Endothelial cell (in vitro differentiated cells): ENCODE data around the gene PACS1. TPM values are rescaled to one million over a fixed set of nuclear protein-coding genes. Genes with fewer than 3 reads are reported as not detected.

Experiments
- DNase-seq: peaks from one replicate; pipeline ENCODE4 v3.0.0; 2021; ENCODE audit warnings: low spot score
- H3K27ac Mint-ChIP-seq: one replicate; pipeline ENCODE4 v1.8.0; 2021; ENCODE audit warnings: mixed read lengths, inconsistent platforms; ENCODE audit not compliant: unreplicated experiment
- H3K27me3 Mint-ChIP-seq: one replicate; pipeline ENCODE4 v1.8.0; 2021; ENCODE audit warnings: mild to moderate bottlenecking, moderate library complexity, mixed read lengths, inconsistent platforms; ENCODE audit not compliant: unreplicated experiment
- H3K36me3 Mint-ChIP-seq: one replicate; pipeline ENCODE4 v1.8.0; 2021; ENCODE audit warnings: mild to moderate bottlenecking, low read depth, mixed read lengths, inconsistent platforms; ENCODE audit not compliant: unreplicated experiment
- H3K4me1 Mint-ChIP-seq: one replicate; pipeline ENCODE4 v1.8.0; 2021; ENCODE audit warnings: mild to moderate bottlenecking, mixed read lengths, inconsistent platforms; ENCODE audit not compliant: unreplicated experiment
- H3K4me3 Mint-ChIP-seq: one replicate; pipeline ENCODE4 v1.8.0; 2021; ENCODE audit warnings: mild to moderate bottlenecking, mixed read lengths, inconsistent platforms; ENCODE audit not compliant: unreplicated experiment
- H3K9me3 Mint-ChIP-seq: one replicate; pipeline ENCODE4 v1.8.0; 2021; ENCODE audit warnings: mixed read lengths, inconsistent platforms; ENCODE audit not compliant: unreplicated experiment
- CTCF ChIP-seq: fragments of 200-600 bp; sonication (generic); IDR thresholded peaks from one replicate; pipeline ENCODE4 v1.5.0; 2021; ENCODE audit warnings: antibody characterized with exemption; ENCODE audit not compliant: unreplicated experiment
- total RNA-seq: library from RNA; stranded (reverse); fragmentation: NEBNext Ultra II Directional; extraction: Animal tissue kit (Norgen Biotek cat#: 25700); gene quantifications from one replicate; pipeline ENCODE4 v1.2.1, GENCODE V29; 2021; ENCODE audit not compliant: unreplicated experiment

PACS1 gene
- total RNA-seq, 1 donor from 2014 or later, result 114 TPM

- peaks cover 3% of the 10 kb centered on the region for H3K4me1 Mint-ChIP-seq
- no peaks in the 10 kb centered on the region for H3K9me3 Mint-ChIP-seq
- H3K27ac Mint-ChIP-seq, result no peak overlapping the region
- no peak for TF ChIP-seq CTCF
- no peak for DNase-seq
- no peaks in the 10 kb centered on the region for H3K27me3 Mint-ChIP-seq
- peaks cover under 1% of the 10 kb centered on the region for H3K36me3 Mint-ChIP-seq
- H3K4me3 Mint-ChIP-seq, result no peak overlapping the region
These were observed 80.1 kb downstream of the PACS1 start for GRCh38 chr11:66150140-66150539.

GRCh38 chr11:66150725-66151124 lies 80.7 kb downstream of the PACS1 start:
- Mint-ChIP-seq H3K4me3 (no peak overlapping the region), H3K36me3 (no peaks in the 10 kb centered on the region), H3K4me1 (peaks cover under 1% of the 10 kb centered on the region), H3K27me3 (no peaks in the 10 kb centered on the region), H3K27ac (no peak overlapping the region), H3K9me3 (no peaks in the 10 kb centered on the region)
- DNase-seq, result no peak
- TF ChIP-seq CTCF, result no peak

GRCh38 chr11:66151273-66151672 lies 81.2 kb downstream of the PACS1 start:
- Mint-ChIP-seq H3K27ac (no peak overlapping the region), H3K4me1 (peaks cover 3% of the 10 kb centered on the region), H3K4me3 (no peak overlapping the region), H3K36me3 (no peaks in the 10 kb centered on the region), H3K27me3 (no peaks in the 10 kb centered on the region), H3K9me3 (no peaks in the 10 kb centered on the region)
- TF ChIP-seq CTCF, result no peak
- DNase-seq, result no peak

- Mint-ChIP-seq H3K27me3 (no peaks in the 10 kb centered on the region), H3K27ac (no peak overlapping the region), H3K9me3 (no peaks in the 10 kb centered on the region), H3K4me1 (peaks cover 12% of the 10 kb centered on the region), H3K36me3 (no peaks in the 10 kb centered on the region), H3K4me3 (no peak overlapping the region)
- TF ChIP-seq CTCF, result no peak
- no peak for DNase-seq
These were observed 84.0 kb downstream of the PACS1 start for GRCh38 chr11:66154109-66154508.

- Mint-ChIP-seq H3K36me3 (no peaks in the 10 kb centered on the region), H3K9me3 (no peaks in the 10 kb centered on the region), H3K27ac (no peak overlapping the region), H3K4me1 (peaks cover 12% of the 10 kb centered on the region), H3K27me3 (no peaks in the 10 kb centered on the region), H3K4me3 (no peak overlapping the region)
- DNase-seq, result no peak
- TF ChIP-seq CTCF, result no peak
These were observed 85.5 kb downstream of the PACS1 start for GRCh38 chr11:66155387-66156073.
